Renal cortical epithelial cell (primary cell): ENCODE results near the gene PDE9A. TPM values are rescaled to one million over a fixed set of nuclear protein-coding genes. Genes with fewer than 3 reads are reported as not detected.
A peak's percentile ranks its signal among the peaks of the same experiment; 100 is the strongest.

Source experiments
- DNase-seq: peaks from one replicate; pipeline ENCODE4 v3.0.0-alpha.2; 2011; ENCODE audit warnings: low read depth
- total RNA-seq: library from RNA; depleted of rRNA; stranded (reverse); fragments of >200 nt; gene quantifications from 2 replicates; pipeline ENCODE4 v1.2.3, GENCODE V29; 2014

Gene PDE9A
- total RNA-seq, 1 donor from 2014 or later = 5.0 TPM

GRCh38 chr21:42735061-42735460 lies 81.6 kb downstream of the PDE9A start:
- DNase-seq = no peak

GRCh38 chr21:42735944-42736343 lies 82.5 kb downstream of the PDE9A start:
- no peak for DNase-seq

- no peak for DNase-seq
These were observed 83.4 kb downstream of the PDE9A start for GRCh38 chr21:42736646-42737350.

GRCh38 chr21:42737951-42738590 lies 84.7 kb downstream of the PDE9A start:
- peak; percentile 75 for DNase-seq

- DNase-seq = no peak
These were observed 85.9 kb downstream of the PDE9A start for GRCh38 chr21:42739061-42739931.

GRCh38 chr21:42740405-42740909 lies 87.0 kb downstream of the PDE9A start:
- no peak for DNase-seq

GRCh38 chr21:42741066-42741465 lies 87.6 kb downstream of the PDE9A start:
- no peak for DNase-seq

- no peak for DNase-seq
These were observed 91.4 kb downstream of the PDE9A start for GRCh38 chr21:42744520-42745445.

GRCh38 chr21:42745511-42746239 lies 92.3 kb downstream of the PDE9A start:
- no peak for DNase-seq

- DNase-seq = no peak
These were observed 92.8 kb downstream of the PDE9A start for GRCh38 chr21:42746240-42746592.

- no peak for DNase-seq
These were observed 93.3 kb downstream of the PDE9A start for GRCh38 chr21:42746593-42747275.

- DNase-seq = no peak
These were observed 93.9 kb downstream of the PDE9A start for GRCh38 chr21:42747276-42747701.

GRCh38 chr21:42747746-42748351 lies 94.4 kb downstream of the PDE9A start:
- DNase-seq = no peak

GRCh38 chr21:42748620-42749176 lies 95.3 kb downstream of the PDE9A start:
- DNase-seq = peak; percentile 68

GRCh38 chr21:42750737-42751530 lies 97.5 kb downstream of the PDE9A start:
- DNase-seq = no peak

- DNase-seq = no peak
These were observed 98.4 kb downstream of the PDE9A start for GRCh38 chr21:42751866-42752265.

GRCh38 chr21:42753804-42754203 lies 100.4 kb downstream of the PDE9A start:
- no peak for DNase-seq

- no peak for DNase-seq
These were observed 101.0 kb downstream of the PDE9A start for GRCh38 chr21:42754270-42754933.
